WTC11 (cell line): Measurements from ENCODE around the gene ICOS. TPM values are rescaled to one million over a fixed set of nuclear protein-coding genes. Genes with fewer than 3 reads are reported as not detected.

Experiments used
- ATAC-seq: fragments of 200-7000 bp; cut with Tn5 transposase; 2 replicates; pipeline ENCODE4 v1.10.0; 2021; ENCODE audit warnings: mild to moderate bottlenecking, moderate library complexity
- CTCF ChIA-PET: fragments of 300-600 bp; sonication (Branson Sonifier 250); formaldehyde crosslinking; loops from one replicate; lab custom pipeline; 2021; ENCODE audit warnings: antibody characterized with exemption; lab: Charles Lee
- POLR2A ChIA-PET: fragments of 350-600 bp; sonication (Branson Sonifier 250); formaldehyde crosslinking; loops from one replicate; lab custom pipeline; 2021; ENCODE audit warnings: antibody characterized with exemption; lab: Charles Lee
- DNase-seq: peaks from one replicate; pipeline ENCODE4 v3.0.0; 2021; ENCODE audit warnings: low spot score
- H3K27ac Mint-ChIP-seq: 2 replicates; pipeline ENCODE4 v1.8.0; 2021; ENCODE audit warnings: mixed read lengths
- H3K27me3 Mint-ChIP-seq: 2 replicates; pipeline ENCODE4 v1.8.0; 2021; ENCODE audit warnings: low read depth, mild to moderate bottlenecking, moderate library complexity, mixed read lengths
- H3K36me3 Mint-ChIP-seq: 2 replicates; pipeline ENCODE4 v1.8.0; 2021; ENCODE audit warnings: mixed read lengths
- H3K4me1 Mint-ChIP-seq: 2 replicates; pipeline ENCODE4 v1.8.0; 2022; ENCODE audit warnings: mixed read lengths
- H3K4me3 Mint-ChIP-seq: 2 replicates; pipeline ENCODE4 v1.8.0; 2021; ENCODE audit warnings: mild to moderate bottlenecking, moderate library complexity, mixed read lengths
- H3K9me3 Mint-ChIP-seq: 2 replicates; pipeline ENCODE4 v1.8.0; 2021; ENCODE audit warnings: mixed read lengths
- ATF1 ChIP-seq: sonication (generic); formaldehyde crosslinking; IDR thresholded peaks from 2 replicates; pipeline ENCODE4 v1.8.1; 2023; ENCODE audit warnings: mild to moderate bottlenecking, moderate library complexity, missing genetic modification reagents
- CBFB ChIP-seq: sonication (generic); formaldehyde crosslinking; IDR thresholded peaks from 2 replicates; pipeline ENCODE4 v1.8.1; 2022; ENCODE audit warnings: mild to moderate bottlenecking, low read depth, missing genetic modification reagents
- CREB1 ChIP-seq: sonication (generic); formaldehyde crosslinking; IDR thresholded peaks from 2 replicates; pipeline ENCODE4 v1.8.0; 2023; ENCODE audit warnings: mild to moderate bottlenecking, missing genetic modification reagents
- CTCF ChIP-seq: fragments of 200-600 bp; IDR thresholded peaks from 2 replicates; pipeline ENCODE4 v1.8.0; 2022; ENCODE audit warnings: antibody characterized with exemption
- GABPB1 ChIP-seq: sonication (generic); formaldehyde crosslinking; IDR thresholded peaks from 2 replicates; pipeline ENCODE4 v1.8.1; 2023; ENCODE audit warnings: mild to moderate bottlenecking, missing genetic modification reagents
- GTF2I ChIP-seq: fragments of 250-450 bp; sonication (Bioruptor Pico); conservative IDR thresholded peaks from 2 replicates; pipeline ENCODE4 v1.4.0; 2021; ENCODE audit warnings: mild to moderate bottlenecking
- HMGA2 ChIP-seq: fragments of 250-450 bp; sonication (Bioruptor Pico); IDR thresholded peaks from 2 replicates; pipeline ENCODE4 v1.4.0; 2021; ENCODE audit warnings: mild to moderate bottlenecking, moderate library complexity
- IRF2 ChIP-seq: sonication (generic); formaldehyde crosslinking; IDR thresholded peaks from 2 replicates; pipeline ENCODE4 v1.8.0; 2022; ENCODE audit warnings: low read depth, missing genetic modification reagents, borderline replicate concordance
- NR2C2 ChIP-seq: sonication (generic); formaldehyde crosslinking; IDR thresholded peaks from 2 replicates; pipeline ENCODE4 v1.8.0; 2022; ENCODE audit warnings: mild to moderate bottlenecking, missing genetic modification reagents
- OVOL2 ChIP-seq: fragments of 250-450 bp; sonication (Bioruptor Pico); IDR thresholded peaks from 2 replicates; pipeline ENCODE4 v1.9.0; 2021; ENCODE audit warnings: mild to moderate bottlenecking, borderline replicate concordance
- RELA ChIP-seq: sonication (generic); formaldehyde crosslinking; IDR thresholded peaks from 2 replicates; pipeline ENCODE4 v1.8.1; 2022; ENCODE audit warnings: missing genetic modification reagents, mild to moderate bottlenecking, borderline replicate concordance
- SOX15 ChIP-seq: fragments of 250-450 bp; sonication (Bioruptor Pico); IDR thresholded peaks from 2 replicates; pipeline ENCODE4 v1.9.0; 2021; ENCODE audit warnings: mild to moderate bottlenecking
- SP1 ChIP-seq: sonication (generic); formaldehyde crosslinking; conservative IDR thresholded peaks from 2 replicates; pipeline ENCODE4 v1.8.1; 2022; ENCODE audit warnings: missing genetic modification reagents
- TEAD1 ChIP-seq: sonication (generic); formaldehyde crosslinking; IDR thresholded peaks from 2 replicates; pipeline ENCODE4 v1.8.0; 2022; ENCODE audit warnings: mild to moderate bottlenecking, missing genetic modification reagents
- ZMAT4 ChIP-seq: fragments of 250-450 bp; sonication (Bioruptor Pico); IDR thresholded peaks from 2 replicates; pipeline ENCODE4 v1.9.0; 2021; ENCODE audit warnings: mild to moderate bottlenecking
- ZNF396 ChIP-seq: fragments of 250-450 bp; sonication (Bioruptor Pico); IDR thresholded peaks from 2 replicates; pipeline ENCODE4 v1.8.0; 2021; ENCODE audit warnings: mild to moderate bottlenecking, moderate library complexity, borderline replicate concordance
- ZNF671 ChIP-seq: fragments of 250-450 bp; sonication (Bioruptor Pico); IDR thresholded peaks from 2 replicates; pipeline ENCODE4 v1.8.0; 2021; ENCODE audit warnings: mild to moderate bottlenecking
- total RNA-seq: library from RNA; stranded (reverse); gene quantifications from 3 replicates; pipeline ENCODE4 v1.2.3, GENCODE V29; 2021
- TF ChIP-seq, protein P1 (sequence below): sonication (generic); formaldehyde crosslinking; IDR thresholded peaks from 2 replicates; pipeline ENCODE4 v1.8.1; 2022; ENCODE audit warnings: mild to moderate bottlenecking, moderate library complexity, missing genetic modification reagents
- TF ChIP-seq, protein P2 (sequence below): sonication (generic); formaldehyde crosslinking; conservative IDR thresholded peaks from 2 replicates; pipeline ENCODE4 v1.8.1; 2022; ENCODE audit warnings: mild to moderate bottlenecking, missing genetic modification reagents
- TF ChIP-seq, protein P3 (sequence below): sonication (generic); formaldehyde crosslinking; IDR thresholded peaks from 2 replicates; pipeline ENCODE4 v1.8.0; 2022; ENCODE audit warnings: mild to moderate bottlenecking, missing genetic modification reagents
- TF ChIP-seq, protein P4 (sequence below): sonication (generic); formaldehyde crosslinking; IDR thresholded peaks from 2 replicates; pipeline ENCODE4 v1.8.1; 2023; ENCODE audit warnings: mild to moderate bottlenecking, missing genetic modification reagents, moderate library complexity
- TF ChIP-seq, protein P5 (sequence below): sonication (generic); formaldehyde crosslinking; IDR thresholded peaks from 2 replicates; pipeline ENCODE4 v1.8.0; 2022; ENCODE audit warnings: missing genetic modification reagents

The ICOS gene
- total RNA-seq, 1 experiment from 2014 or later = 0.11 TPM

DNA sequence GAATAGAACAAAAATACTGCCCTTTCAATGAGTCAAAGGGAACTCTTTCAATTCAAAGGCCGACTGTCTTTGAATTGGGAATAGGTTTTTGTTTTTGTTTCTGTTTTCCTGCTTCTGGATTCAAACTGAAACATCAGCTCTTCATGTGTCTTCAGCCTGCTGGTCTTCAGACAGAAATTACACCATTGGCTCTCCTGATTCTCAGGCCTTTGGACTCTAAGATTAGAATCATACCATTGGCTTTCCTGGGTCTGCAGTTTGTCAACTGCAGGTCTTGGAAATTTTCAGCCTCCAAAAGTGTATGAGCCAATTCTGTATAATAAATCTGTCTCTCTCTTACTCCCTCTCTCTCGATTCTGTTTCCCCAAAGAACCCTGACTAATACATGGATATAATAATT is 37.9 kb upstream of the ICOS start:
- TF ChIP-seq ZNF396 (CRISPR knock-in tag) (no peak), HMGA2 (CRISPR knock-in tag) (no peak), ZNF671 (CRISPR knock-in tag) (no peak), NR2C2 (CRISPR knock-in tag) (no peak), GABPB1 (no peak), SP1 (no peak)
- TF ChIP-seq, all 79 proteins: peak for 0
- H3K36me3 Mint-ChIP-seq = peaks cover 11% of the 10 kb centered on the region
- no peak overlapping the region for H3K27ac Mint-ChIP-seq
- ChIA-PET POLR2A (no interaction called here), CTCF (interaction anchor here (1.0 to 1.5 kb wide), 2 partner anchors 44 to 83 kb away, joined by 3 to 4 read pairs; no protein-coding TSS in a partner anchor)
- peaks cover 17% of the 10 kb centered on the region for H3K9me3 Mint-ChIP-seq
- no peak overlapping the region for H3K4me3 Mint-ChIP-seq
- DNase-seq (no peak), ATAC-seq (no peak)
- no peaks in the 10 kb centered on the region; the same call in 1 of the 2 replicates for H3K27me3 Mint-ChIP-seq
- H3K4me1 Mint-ChIP-seq = no peaks in the 10 kb centered on the region

GRCh38 chr2:203900253-203900652 is 36.3 kb upstream of the ICOS start:
- POLR2A ChIA-PET = no interaction called here
- no peak for ATAC-seq
- Mint-ChIP-seq H3K4me1 (no peaks in the 10 kb centered on the region), H3K4me3 (no peak overlapping the region), H3K27me3 (no peaks in the 10 kb centered on the region; the same call in 1 of the 2 replicates)
- CTCF ChIA-PET = interaction anchor here (1.5 kb wide), 1 partner anchor 43 kb away, joined by 3 read pairs; no protein-coding TSS in a partner anchor
- TF ChIP-seq CREB1 (CRISPR knock-in tag) (no peak), SOX15 (CRISPR knock-in tag) (no peak), CTCF (no peak), GTF2I (CRISPR knock-in tag) (no peak), RELA (CRISPR knock-in tag) (no peak)
- TF ChIP-seq, protein P1, sequence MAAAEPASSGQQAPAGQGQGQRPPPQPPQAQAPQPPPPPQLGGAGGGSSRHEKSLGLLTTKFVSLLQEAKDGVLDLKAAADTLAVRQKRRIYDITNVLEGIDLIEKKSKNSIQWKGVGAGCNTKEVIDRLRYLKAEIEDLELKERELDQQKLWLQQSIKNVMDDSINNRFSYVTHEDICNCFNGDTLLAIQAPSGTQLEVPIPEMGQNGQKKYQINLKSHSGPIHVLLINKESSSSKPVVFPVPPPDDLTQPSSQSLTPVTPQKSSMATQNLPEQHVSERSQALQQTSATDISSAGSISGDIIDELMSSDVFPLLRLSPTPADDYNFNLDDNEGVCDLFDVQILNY (CRISPR knock-in tag) = no peak
- TF ChIP-seq, all 79 proteins: peak for 0
- H3K27ac Mint-ChIP-seq = no peak overlapping the region
- H3K36me3 Mint-ChIP-seq = peaks cover 11% of the 10 kb centered on the region
- peaks cover 17% of the 10 kb centered on the region for H3K9me3 Mint-ChIP-seq
- DNase-seq = no peak

GRCh38 chr2:203904022-203904421 is 32.5 kb upstream of the ICOS start:
- Mint-ChIP-seq H3K27me3 (no peaks in the 10 kb centered on the region), H3K4me3 (no peak overlapping the region), H3K4me1 (no peaks in the 10 kb centered on the region), H3K27ac (no peak overlapping the region), H3K9me3 (peaks cover 17% of the 10 kb centered on the region), H3K36me3 (peaks cover 11% of the 10 kb centered on the region)
- TF ChIP-seq ATF1 (CRISPR knock-in tag) (no peak), IRF2 (CRISPR knock-in tag) (no peak)
- TF ChIP-seq, protein P2, sequence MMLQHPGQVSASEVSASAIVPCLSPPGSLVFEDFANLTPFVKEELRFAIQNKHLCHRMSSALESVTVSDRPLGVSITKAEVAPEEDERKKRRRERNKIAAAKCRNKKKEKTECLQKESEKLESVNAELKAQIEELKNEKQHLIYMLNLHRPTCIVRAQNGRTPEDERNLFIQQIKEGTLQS (CRISPR knock-in tag) = no peak
- DNase-seq (no peak), ATAC-seq (no peak)
- CTCF ChIA-PET = no interaction called here
- POLR2A ChIA-PET = no interaction called here

- no peak overlapping the region for H3K27ac Mint-ChIP-seq
- ATAC-seq = no peak
- H3K4me3 Mint-ChIP-seq = no peak overlapping the region
- H3K9me3 Mint-ChIP-seq = peaks cover 16% of the 10 kb centered on the region
- peaks cover 4% of the 10 kb centered on the region; the same call in 1 of the 2 replicates for H3K4me1 Mint-ChIP-seq
- ChIA-PET CTCF (no interaction called here), POLR2A (no interaction called here)
- peaks cover 11% of the 10 kb centered on the region for H3K36me3 Mint-ChIP-seq
- H3K27me3 Mint-ChIP-seq = no peaks in the 10 kb centered on the region
- no peak for DNase-seq
- TF ChIP-seq, protein P3, sequence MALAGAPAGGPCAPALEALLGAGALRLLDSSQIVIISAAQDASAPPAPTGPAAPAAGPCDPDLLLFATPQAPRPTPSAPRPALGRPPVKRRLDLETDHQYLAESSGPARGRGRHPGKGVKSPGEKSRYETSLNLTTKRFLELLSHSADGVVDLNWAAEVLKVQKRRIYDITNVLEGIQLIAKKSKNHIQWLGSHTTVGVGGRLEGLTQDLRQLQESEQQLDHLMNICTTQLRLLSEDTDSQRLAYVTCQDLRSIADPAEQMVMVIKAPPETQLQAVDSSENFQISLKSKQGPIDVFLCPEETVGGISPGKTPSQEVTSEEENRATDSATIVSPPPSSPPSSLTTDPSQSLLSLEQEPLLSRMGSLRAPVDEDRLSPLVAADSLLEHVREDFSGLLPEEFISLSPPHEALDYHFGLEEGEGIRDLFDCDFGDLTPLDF (CRISPR knock-in tag) = no peak
- TF ChIP-seq CBFB (CRISPR knock-in tag) (no peak), TEAD1 (CRISPR knock-in tag) (no peak), OVOL2 (CRISPR knock-in tag) (no peak), RELA (CRISPR knock-in tag) (no peak), GTF2I (CRISPR knock-in tag) (no peak), ZMAT4 (CRISPR knock-in tag) (no peak), ZNF396 (CRISPR knock-in tag) (no peak)
- TF ChIP-seq, protein P4, sequence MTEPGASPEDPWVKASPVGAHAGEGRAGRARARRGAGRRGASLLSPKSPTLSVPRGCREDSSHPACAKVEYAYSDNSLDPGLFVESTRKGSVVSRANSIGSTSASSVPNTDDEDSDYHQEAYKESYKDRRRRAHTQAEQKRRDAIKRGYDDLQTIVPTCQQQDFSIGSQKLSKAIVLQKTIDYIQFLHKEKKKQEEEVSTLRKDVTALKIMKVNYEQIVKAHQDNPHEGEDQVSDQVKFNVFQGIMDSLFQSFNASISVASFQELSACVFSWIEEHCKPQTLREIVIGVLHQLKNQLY (CRISPR knock-in tag) = no peak
- TF ChIP-seq, protein P5, sequence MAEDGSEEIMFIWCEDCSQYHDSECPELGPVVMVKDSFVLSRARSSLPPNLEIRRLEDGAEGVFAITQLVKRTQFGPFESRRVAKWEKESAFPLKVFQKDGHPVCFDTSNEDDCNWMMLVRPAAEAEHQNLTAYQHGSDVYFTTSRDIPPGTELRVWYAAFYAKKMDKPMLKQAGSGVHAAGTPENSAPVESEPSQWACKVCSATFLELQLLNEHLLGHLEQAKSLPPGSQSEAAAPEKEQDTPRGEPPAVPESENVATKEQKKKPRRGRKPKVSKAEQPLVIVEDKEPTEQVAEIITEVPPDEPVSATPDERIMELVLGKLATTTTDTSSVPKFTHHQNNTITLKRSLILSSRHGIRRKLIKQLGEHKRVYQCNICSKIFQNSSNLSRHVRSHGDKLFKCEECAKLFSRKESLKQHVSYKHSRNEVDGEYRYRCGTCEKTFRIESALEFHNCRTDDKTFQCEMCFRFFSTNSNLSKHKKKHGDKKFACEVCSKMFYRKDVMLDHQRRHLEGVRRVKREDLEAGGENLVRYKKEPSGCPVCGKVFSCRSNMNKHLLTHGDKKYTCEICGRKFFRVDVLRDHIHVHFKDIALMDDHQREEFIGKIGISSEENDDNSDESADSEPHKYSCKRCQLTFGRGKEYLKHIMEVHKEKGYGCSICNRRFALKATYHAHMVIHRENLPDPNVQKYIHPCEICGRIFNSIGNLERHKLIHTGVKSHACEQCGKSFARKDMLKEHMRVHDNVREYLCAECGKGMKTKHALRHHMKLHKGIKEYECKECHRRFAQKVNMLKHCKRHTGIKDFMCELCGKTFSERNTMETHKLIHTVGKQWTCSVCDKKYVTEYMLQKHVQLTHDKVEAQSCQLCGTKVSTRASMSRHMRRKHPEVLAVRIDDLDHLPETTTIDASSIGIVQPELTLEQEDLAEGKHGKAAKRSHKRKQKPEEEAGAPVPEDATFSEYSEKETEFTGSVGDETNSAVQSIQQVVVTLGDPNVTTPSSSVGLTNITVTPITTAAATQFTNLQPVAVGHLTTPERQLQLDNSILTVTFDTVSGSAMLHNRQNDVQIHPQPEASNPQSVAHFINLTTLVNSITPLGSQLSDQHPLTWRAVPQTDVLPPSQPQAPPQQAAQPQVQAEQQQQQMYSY (CRISPR knock-in tag) = no peak
Measured at GRCh38 chr2:203905656-203906055, 30.9 kb upstream of the ICOS start.
